HFFc6 (cell line): Measurements from ENCODE around the gene FAM209A. TPM values are rescaled to one million over a fixed set of nuclear protein-coding genes. Genes with fewer than 3 reads are reported as not detected.

Source experiments
- DNase-seq: peaks from one replicate; pipeline ENCODE4 v3.0.0-alpha.2; 2018
- H3K27ac Mint-ChIP-seq: 2 replicates; pipeline ENCODE4 v1.8.0; 2020; ENCODE audit warnings: mild to moderate bottlenecking, mixed read lengths
- H3K27me3 Mint-ChIP-seq: 2 replicates; pipeline ENCODE4 v1.8.0; 2021; ENCODE audit warnings: mild to moderate bottlenecking, moderate library complexity, mixed read lengths; ENCODE audit not compliant: insufficient read depth
- H3K36me3 Mint-ChIP-seq: 2 replicates; pipeline ENCODE4 v1.8.0; 2021; ENCODE audit warnings: low read depth, mixed read lengths
- H3K4me1 Mint-ChIP-seq: 2 replicates; pipeline ENCODE4 v1.8.0; 2020; ENCODE audit warnings: low read depth, mixed read lengths
- H3K4me3 Mint-ChIP-seq: 2 replicates; pipeline ENCODE4 v1.8.0; 2020; ENCODE audit warnings: mild to moderate bottlenecking, moderate library complexity, mixed read lengths
- H3K9me3 Mint-ChIP-seq: 2 replicates; pipeline ENCODE4 v1.8.0; 2020; ENCODE audit warnings: mild to moderate bottlenecking, mixed read lengths
- total RNA-seq, 6 experiments: library from RNA; stranded (reverse); fragmentation: NEBNext Ultra II Directional; extraction: Animal tissue kit (Norgen Biotek cat#: 25700); gene quantifications; 2 replicates in 1 of 6; 3 replicates in 5 of 6; pipeline ENCODE4 v1.2.3, GENCODE V29; 2021
- TF ChIP-seq, protein P1 (sequence below): fragments of 200-600 bp; sonication (generic); IDR thresholded peaks from 2 replicates; pipeline ENCODE4 v1.5.0; 2021; ENCODE audit warnings: antibody characterized with exemption, mild to moderate bottlenecking

FAM209A gene
- total RNA-seq, 6 experiments from 2014 or later: 0.21 TPM; not detected in 5

GRCh38 chr20:56517211-56517610 lies 7.3 kb upstream of the FAM209A start:
- peaks cover 57% of the 10 kb centered on the region for H3K36me3 Mint-ChIP-seq
- TF ChIP-seq, protein P1, sequence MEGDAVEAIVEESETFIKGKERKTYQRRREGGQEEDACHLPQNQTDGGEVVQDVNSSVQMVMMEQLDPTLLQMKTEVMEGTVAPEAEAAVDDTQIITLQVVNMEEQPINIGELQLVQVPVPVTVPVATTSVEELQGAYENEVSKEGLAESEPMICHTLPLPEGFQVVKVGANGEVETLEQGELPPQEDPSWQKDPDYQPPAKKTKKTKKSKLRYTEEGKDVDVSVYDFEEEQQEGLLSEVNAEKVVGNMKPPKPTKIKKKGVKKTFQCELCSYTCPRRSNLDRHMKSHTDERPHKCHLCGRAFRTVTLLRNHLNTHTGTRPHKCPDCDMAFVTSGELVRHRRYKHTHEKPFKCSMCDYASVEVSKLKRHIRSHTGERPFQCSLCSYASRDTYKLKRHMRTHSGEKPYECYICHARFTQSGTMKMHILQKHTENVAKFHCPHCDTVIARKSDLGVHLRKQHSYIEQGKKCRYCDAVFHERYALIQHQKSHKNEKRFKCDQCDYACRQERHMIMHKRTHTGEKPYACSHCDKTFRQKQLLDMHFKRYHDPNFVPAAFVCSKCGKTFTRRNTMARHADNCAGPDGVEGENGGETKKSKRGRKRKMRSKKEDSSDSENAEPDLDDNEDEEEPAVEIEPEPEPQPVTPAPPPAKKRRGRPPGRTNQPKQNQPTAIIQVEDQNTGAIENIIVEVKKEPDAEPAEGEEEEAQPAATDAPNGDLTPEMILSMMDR: no peak
- no peaks in the 10 kb centered on the region; the same call in 1 of the 2 replicates for H3K27me3 Mint-ChIP-seq
- no peaks in the 10 kb centered on the region for H3K4me1 Mint-ChIP-seq
- no peak overlapping the region for H3K4me3 Mint-ChIP-seq
- H3K27ac Mint-ChIP-seq: no peak overlapping the region
- H3K9me3 Mint-ChIP-seq: peaks cover 15% of the 10 kb centered on the region
- DNase-seq: no peak

GRCh38 chr20:56517641-56518040 lies 6.9 kb upstream of the FAM209A start:
- Mint-ChIP-seq H3K27ac (no peak overlapping the region), H3K36me3 (peaks cover 57% of the 10 kb centered on the region), H3K4me1 (no peaks in the 10 kb centered on the region), H3K9me3 (peaks cover 15% of the 10 kb centered on the region), H3K4me3 (no peak overlapping the region), H3K27me3 (no peaks in the 10 kb centered on the region; the same call in 1 of the 2 replicates)
- DNase-seq: no peak
- TF ChIP-seq, protein P1: no peak

GRCh38 chr20:56518126-56518525 lies 6.4 kb upstream of the FAM209A start:
- Mint-ChIP-seq H3K9me3 (peaks cover 15% of the 10 kb centered on the region), H3K27ac (no peak overlapping the region), H3K4me3 (no peak overlapping the region), H3K36me3 (peaks cover 57% of the 10 kb centered on the region), H3K27me3 (no peaks in the 10 kb centered on the region; the same call in 1 of the 2 replicates), H3K4me1 (no peaks in the 10 kb centered on the region)
- no peak for DNase-seq
- TF ChIP-seq, protein P1: no peak

- H3K4me3 Mint-ChIP-seq: no peak overlapping the region
- H3K9me3 Mint-ChIP-seq: peaks cover 15% of the 10 kb centered on the region
- H3K36me3 Mint-ChIP-seq: peaks cover 55% of the 10 kb centered on the region
- no peaks in the 10 kb centered on the region; the same call in 1 of the 2 replicates for H3K27me3 Mint-ChIP-seq
- TF ChIP-seq, protein P1: no peak
- no peak for DNase-seq
- no peak overlapping the region for H3K27ac Mint-ChIP-seq
- no peaks in the 10 kb centered on the region for H3K4me1 Mint-ChIP-seq
These were observed 5.7 kb upstream of the FAM209A start for GRCh38 chr20:56518721-56519398.

GRCh38 chr20:56519551-56519950 lies 5.0 kb upstream of the FAM209A start:
- H3K9me3 Mint-ChIP-seq: peaks cover 15% of the 10 kb centered on the region
- H3K4me3 Mint-ChIP-seq: no peak overlapping the region
- no peak overlapping the region for H3K27ac Mint-ChIP-seq
- H3K27me3 Mint-ChIP-seq: no peaks in the 10 kb centered on the region; the same call in none of the 2 replicates
- peaks cover 54% of the 10 kb centered on the region for H3K36me3 Mint-ChIP-seq
- no peak for DNase-seq
- TF ChIP-seq, protein P1: no peak
- no peaks in the 10 kb centered on the region for H3K4me1 Mint-ChIP-seq
